Peyer's patch (tissue), 4 donors: ENCODE measurements around the gene PCSK5.

Experiments
- POLR2A ChIP-seq, 2 donors: fragments of 450-650 bp; IDR thresholded peaks; one replicate each; pipeline ENCODE4 v1.5.1; 2017; ENCODE audit warnings: antibody characterized with exemption in 2 of 2, mild to moderate bottlenecking in 2 of 2, moderate library complexity in 2 of 2
- TF ChIP-seq, protein P1 (sequence below), 6 experiments: fragments of 450-650 bp in 4 of 6; fragments of 200-600 bp in 2 of 6; sonication (generic) in 1 of 6; IDR thresholded peaks; one replicate each; pipeline ENCODE4 v1.5.1; 2017 to 2019; ENCODE audit warnings: antibody characterized with exemption in 6 of 6, mild to moderate bottlenecking in 3 of 6, moderate library complexity in 1 of 6

DNA sequence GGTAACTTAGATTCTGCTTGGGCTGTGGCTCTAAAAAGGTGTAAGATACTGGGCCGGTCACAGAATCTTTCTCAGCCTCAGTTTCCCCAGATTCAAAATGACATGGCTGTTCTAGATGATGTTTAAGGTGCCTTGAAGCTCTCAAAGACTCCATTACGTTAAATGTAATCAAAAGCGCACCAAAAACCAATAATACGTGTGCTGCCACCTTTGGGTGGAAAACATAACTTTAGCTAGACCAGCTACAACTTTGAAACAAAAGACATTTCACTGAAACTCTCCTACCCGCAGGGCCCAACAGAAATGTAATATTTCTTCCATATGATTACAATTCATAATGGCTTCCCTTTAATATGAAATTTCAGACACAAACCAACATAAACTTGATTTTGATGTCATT lies 35.0 kb upstream of the PCSK5 start:
- TF ChIP-seq, protein P1, sequence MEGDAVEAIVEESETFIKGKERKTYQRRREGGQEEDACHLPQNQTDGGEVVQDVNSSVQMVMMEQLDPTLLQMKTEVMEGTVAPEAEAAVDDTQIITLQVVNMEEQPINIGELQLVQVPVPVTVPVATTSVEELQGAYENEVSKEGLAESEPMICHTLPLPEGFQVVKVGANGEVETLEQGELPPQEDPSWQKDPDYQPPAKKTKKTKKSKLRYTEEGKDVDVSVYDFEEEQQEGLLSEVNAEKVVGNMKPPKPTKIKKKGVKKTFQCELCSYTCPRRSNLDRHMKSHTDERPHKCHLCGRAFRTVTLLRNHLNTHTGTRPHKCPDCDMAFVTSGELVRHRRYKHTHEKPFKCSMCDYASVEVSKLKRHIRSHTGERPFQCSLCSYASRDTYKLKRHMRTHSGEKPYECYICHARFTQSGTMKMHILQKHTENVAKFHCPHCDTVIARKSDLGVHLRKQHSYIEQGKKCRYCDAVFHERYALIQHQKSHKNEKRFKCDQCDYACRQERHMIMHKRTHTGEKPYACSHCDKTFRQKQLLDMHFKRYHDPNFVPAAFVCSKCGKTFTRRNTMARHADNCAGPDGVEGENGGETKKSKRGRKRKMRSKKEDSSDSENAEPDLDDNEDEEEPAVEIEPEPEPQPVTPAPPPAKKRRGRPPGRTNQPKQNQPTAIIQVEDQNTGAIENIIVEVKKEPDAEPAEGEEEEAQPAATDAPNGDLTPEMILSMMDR (IDR thresholded peaks at IDR 0.05), result peak in 4 of 6 experiments; percentile 19 to 70 (median 62)
- TF ChIP-seq POLR2A (IDR thresholded peaks at IDR 0.05), result no peak
